ENCODE results near the gene LUC7L3. TPM values are rescaled to one million over a fixed set of nuclear protein-coding genes. Genes with fewer than 3 reads are reported as not detected.

LUC7L3 gene
- total RNA-seq, 1 donor from 2014 or later: 17.1 TPM

Other genes starting within 250 kb of the LUC7L3 start
- 10.9 and 14.5 TPM in 2 replicates for gene RSAD1, start 240.7 kb upstream of the LUC7L3 start, total RNA-seq
- gene MYCBPAP, start 211.2 kb upstream of the LUC7L3 start, total RNA-seq: under 0.01 and 0.20 TPM in 2 replicates
- gene EPN3, start 186.9 kb upstream of the LUC7L3 start, total RNA-seq: 0.22 TPM in 1 of 2 replicates, not detected in the other
- gene SPATA20, start 172.4 kb upstream of the LUC7L3 start, total RNA-seq: 22.2 and 31.4 TPM in 2 replicates
- gene CACNA1G, start 158.9 kb upstream of the LUC7L3 start, total RNA-seq: not detected in 2 replicates
- gene ABCC3, start 84.7 kb upstream of the LUC7L3 start, total RNA-seq: 0.40 and 1.7 TPM in 2 replicates
- gene ANKRD40, start 11.7 kb upstream of the LUC7L3 start, total RNA-seq: 21.6 and 32.5 TPM in 2 replicates
- not detected in 2 replicates for gene ANKRD40CL, start 47.9 kb downstream of the LUC7L3 start, total RNA-seq
- gene WFIKKN2, start 116.0 kb downstream of the LUC7L3 start, total RNA-seq: not detected in 2 replicates
- gene TOB1, start 146.8 kb downstream of the LUC7L3 start, total RNA-seq: 3.3 and 3.4 TPM in 2 replicates